ENCODE results near the gene UBP1.

GRCh38 chr3:33473813-33474212, 33.6 kb upstream of the UBP1 start:
- no peak for TF ChIP-seq REST (IDR thresholded peaks at IDR 0.05; ENCODE audit: low read depth)
- TF ChIP-seq YY1 (IDR thresholded peaks at IDR 0.05; ENCODE audit: low read depth): no peak
- TF ChIP-seq ZBTB7A (IDR thresholded peaks at IDR 0.05; ENCODE audit: low read depth): no peak
- TF ChIP-seq CEBPB (IDR thresholded peaks at IDR 0.05): no peak
- no peak for TF ChIP-seq TCF12 (IDR thresholded peaks at IDR 0.05; ENCODE audit: low read depth)

All from Ishikawa (cell line).